GM19397 (cell line): ENCODE measurements around the gene BTBD16.

Experiments
- ATAC-seq: cut with Tn5 transposase; IDR thresholded peaks from one replicate; pipeline ENCODE4 v1.9.1; 2021; ENCODE audit warnings: mild to moderate bottlenecking, moderate library complexity; ENCODE audit not compliant: unreplicated experiment

BTBD16 gene

GRCh38 chr10:122271076-122271475 lies at the start of gene BTBD16:
Gene BTBD16, plus strand, starts transcription at chr10:122271296. Its CDS starts 3,786 bp downstream, at chr10:122275082.
- no peak for ATAC-seq

- ATAC-seq = no peak
These were observed 49.1 kb upstream of the BTBD16 start for GRCh38 chr10:122221958-122222357.

- no peak for ATAC-seq
These were observed 48.5 kb upstream of the BTBD16 start for GRCh38 chr10:122222638-122223037.

- no peak for ATAC-seq
These were observed 46.9 kb upstream of the BTBD16 start for GRCh38 chr10:122224159-122224558.

- no peak for ATAC-seq
These were observed 45.8 kb upstream of the BTBD16 start for GRCh38 chr10:122225330-122225729.

GRCh38 chr10:122227754-122228153 lies 43.3 kb upstream of the BTBD16 start:
- ATAC-seq = no peak

GRCh38 chr10:122229666-122230065 lies 41.4 kb upstream of the BTBD16 start:
- ATAC-seq = no peak

GRCh38 chr10:122230222-122230621 lies 40.9 kb upstream of the BTBD16 start:
- no peak for ATAC-seq

- no peak for ATAC-seq
These were observed 38.3 kb upstream of the BTBD16 start for GRCh38 chr10:122232769-122233168.

GRCh38 chr10:122233857-122234348 lies 37.2 kb upstream of the BTBD16 start:
- no peak for ATAC-seq

GRCh38 chr10:122234416-122234815 lies 36.7 kb upstream of the BTBD16 start:
- no peak for ATAC-seq

- ATAC-seq = no peak
These were observed 34.3 kb upstream of the BTBD16 start for GRCh38 chr10:122236690-122237306.

- ATAC-seq = no peak
These were observed 33.6 kb upstream of the BTBD16 start for GRCh38 chr10:122237331-122237990.

- ATAC-seq = no peak
These were observed 31.4 kb upstream of the BTBD16 start for GRCh38 chr10:122239578-122240257.

- no peak for ATAC-seq
These were observed 30.7 kb upstream of the BTBD16 start for GRCh38 chr10:122240401-122240800.

GRCh38 chr10:122241836-122242235 lies 29.3 kb upstream of the BTBD16 start:
- no peak for ATAC-seq

GRCh38 chr10:122243550-122243949 lies 27.5 kb upstream of the BTBD16 start:
- ATAC-seq = no peak

- ATAC-seq = no peak
These were observed 26.8 kb upstream of the BTBD16 start for GRCh38 chr10:122244001-122244975.

GRCh38 chr10:122245136-122245535 lies 26.0 kb upstream of the BTBD16 start:
- ATAC-seq = no peak

- ATAC-seq = no peak
These were observed 25.2 kb upstream of the BTBD16 start for GRCh38 chr10:122245897-122246296.
